HG03196 (cell line): ENCODE measurements around the gene FAM193B.
"Not testable (repeated sequence)": the region's sequence is repeated elsewhere in the genome, so short reads cannot be mapped to it uniquely, and the experiment has no call there.

ENCODE experiments used
- ATAC-seq: cut with Tn5 transposase; IDR thresholded peaks from one replicate; pipeline ENCODE4 v1.9.1; 2021; ENCODE audit not compliant: unreplicated experiment

Gene FAM193B

DNA sequence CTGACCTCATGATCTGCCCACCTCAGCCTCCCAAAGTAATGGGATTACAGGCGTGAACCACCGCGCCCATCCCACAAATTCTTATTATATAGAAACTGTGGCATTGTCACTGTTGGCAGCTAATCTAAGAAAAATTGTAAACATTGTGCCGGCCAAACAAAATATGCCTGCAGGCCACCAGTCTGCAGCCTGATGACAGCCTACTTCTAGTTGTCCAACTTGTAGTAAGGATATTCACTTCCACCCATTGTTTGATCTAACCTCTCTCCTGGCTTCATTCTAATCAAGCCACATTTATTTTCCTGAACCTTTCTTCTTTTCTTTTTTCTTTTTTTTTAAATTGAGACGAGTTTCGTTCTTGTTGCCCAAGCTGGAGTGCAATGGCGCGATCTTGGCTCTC lies 24.0 kb upstream of the FAM193B start:
- no peak for ATAC-seq

- ATAC-seq, result no peak
Observed at GRCh38 chr5:177576169-177576568, 21.8 kb upstream of the FAM193B start.

DNA sequence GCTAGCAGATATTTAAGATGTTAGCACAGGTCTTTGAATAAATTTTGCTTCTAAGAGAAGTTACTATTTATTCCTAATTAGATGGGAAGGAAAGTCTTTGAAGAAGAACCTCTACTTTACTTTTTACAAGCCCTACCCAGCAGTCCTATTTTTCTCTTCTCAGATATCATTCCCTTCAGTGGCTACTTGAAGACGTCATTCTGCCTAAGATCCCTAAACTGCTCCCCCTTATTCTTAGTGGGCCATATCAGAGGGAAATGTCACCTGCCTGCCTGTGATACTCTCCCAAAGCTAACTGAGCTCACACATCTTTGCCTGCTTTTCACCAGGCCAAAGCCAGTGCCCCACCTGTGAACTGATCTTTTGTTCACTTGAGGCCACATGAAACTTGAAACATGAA lies 21.1 kb upstream of the FAM193B start:
- ATAC-seq, result no peak

DNA sequence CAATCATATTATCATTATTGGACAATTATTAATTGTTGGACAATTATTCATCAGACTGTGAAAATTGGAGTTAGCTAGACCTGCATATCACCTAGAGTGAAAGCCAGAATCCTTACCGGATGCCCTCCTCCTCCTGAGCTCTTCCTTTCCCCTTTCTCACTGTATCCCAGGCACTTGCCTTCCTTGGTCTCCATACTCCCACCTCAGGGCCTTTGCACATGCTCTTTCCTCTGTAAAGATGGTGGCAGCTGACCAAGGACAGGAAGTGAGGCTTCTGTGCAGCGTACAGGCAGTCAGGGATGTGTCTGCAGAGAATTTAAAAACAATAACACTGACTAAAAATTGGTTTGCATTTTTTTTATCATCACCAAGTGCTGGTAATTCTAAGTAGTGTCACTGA lies 15.5 kb upstream of the FAM193B start:
- ATAC-seq, result no peak

DNA sequence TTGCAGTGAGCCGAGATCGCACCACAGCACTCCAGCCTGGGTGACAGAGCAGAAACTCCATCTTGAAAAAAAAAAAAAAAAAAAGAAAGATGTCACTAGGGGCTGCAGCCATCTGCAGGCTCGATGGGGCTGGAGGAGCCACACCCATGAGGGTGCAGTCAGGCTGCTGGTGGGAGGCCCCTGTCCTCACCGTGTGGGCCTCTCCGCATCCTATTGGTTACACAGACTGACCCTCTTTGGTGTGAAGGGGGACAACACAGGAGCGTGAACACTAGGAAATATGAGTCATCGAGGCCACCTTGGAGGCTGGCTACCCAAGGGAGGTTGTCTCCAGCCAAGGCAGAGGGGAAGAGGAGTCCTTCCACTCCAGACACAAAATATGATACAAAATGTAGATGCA lies 14.0 kb upstream of the FAM193B start:
- no peak for ATAC-seq

DNA sequence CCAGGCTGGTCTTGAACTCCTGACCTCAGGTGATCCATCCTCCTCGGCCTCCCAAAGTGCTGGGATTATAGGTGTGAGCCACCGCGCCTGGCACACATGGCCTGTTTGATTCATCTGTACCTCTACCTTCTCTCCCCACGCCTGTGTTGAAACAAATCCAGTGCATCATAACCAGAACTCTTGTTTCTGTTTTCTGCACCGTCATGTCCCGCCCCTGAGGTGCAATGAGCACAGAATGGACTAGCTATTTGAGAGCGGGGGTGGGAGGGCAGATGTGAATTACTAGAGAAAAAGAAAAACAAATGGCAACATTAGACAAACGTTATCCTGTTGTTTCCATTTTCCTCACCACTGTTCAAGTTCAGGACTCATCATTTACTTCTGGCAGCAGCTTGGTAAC lies 10.7 kb upstream of the FAM193B start:
- ATAC-seq, result no peak

- not testable (repeated sequence) for ATAC-seq
Observed at GRCh38 chr5:177559446-177559941, 5.1 kb upstream of the FAM193B start.

DNA sequence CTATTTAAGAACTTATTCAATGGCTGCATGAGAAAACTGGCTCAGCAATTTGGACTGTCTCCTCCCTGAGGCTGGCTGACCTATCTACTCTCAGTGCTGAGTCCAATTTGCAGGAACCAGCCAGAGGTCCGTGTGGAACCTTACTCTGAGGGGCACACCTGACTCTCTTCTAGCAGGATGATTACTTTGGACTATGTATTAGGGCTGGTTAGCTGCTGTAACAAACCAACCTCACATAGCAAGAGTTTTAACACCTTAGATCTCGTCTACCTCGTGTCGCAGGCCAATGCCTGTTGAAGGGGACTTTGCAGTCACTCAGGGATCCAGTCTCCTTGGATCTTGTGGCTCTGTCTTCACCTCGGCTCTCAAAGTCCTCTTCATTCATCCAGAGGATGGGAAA lies 3.4 kb upstream of the FAM193B start:
- no peak for ATAC-seq

- ATAC-seq, result no peak
Observed at GRCh38 chr5:177557041-177557647, 2.8 kb upstream of the FAM193B start.

GRCh38 chr5:177555665-177556064 lies 1.3 kb upstream of the FAM193B start:
- ATAC-seq, result no peak

DNA sequence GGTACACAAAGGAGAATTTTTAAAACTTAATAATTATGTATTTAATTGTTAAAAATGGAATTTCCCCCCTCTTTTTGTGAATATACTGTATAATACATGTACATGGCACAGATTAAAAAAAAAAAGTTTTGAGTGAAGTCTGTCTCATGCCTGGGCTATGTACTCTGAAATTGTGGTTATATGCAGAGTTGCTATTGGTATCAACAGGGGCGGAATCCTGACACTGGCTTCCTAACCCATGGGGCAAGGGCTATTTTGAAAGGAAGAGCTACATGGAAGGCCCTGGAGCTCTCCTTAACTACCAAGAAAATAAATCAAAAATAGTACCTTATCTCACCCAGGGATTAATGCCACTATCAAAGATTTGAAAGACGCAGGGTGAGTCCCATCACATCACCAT lies 865 bp upstream of the FAM193B start:
- no peak for ATAC-seq

GRCh38 chr5:177553671-177554429 lies 513 bp downstream of the FAM193B start:
- peak; percentile 38 for ATAC-seq

DNA sequence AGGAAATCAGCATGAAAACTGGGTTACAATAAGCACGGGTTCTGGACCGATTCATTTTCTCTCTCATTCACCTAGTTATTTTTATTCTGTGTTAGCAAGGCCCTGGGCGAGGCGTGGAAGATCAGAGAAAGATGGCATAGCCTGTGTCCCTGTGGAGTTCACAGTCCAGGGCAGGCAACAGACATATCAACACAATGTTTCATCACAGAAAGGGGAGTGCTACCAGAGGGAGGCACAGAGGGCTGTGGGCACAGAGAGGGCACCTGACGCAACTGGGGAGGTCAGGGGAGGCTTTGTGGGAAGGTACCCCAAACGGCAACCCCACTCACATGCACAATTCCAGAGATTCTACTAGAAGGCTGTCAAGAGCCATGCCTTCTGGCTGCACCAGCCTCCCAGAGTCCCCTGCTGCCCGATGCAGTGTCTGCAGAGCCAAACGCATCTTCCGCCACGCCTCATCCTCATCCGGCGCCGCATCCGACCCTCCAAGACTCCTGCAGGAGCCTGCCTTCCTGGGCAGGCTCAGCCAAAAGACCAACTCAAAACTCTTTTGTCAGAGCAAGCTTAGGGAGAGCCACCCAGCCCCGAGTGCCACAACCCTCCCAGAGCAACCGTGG lies 1.4 kb downstream of the FAM193B start:
- ATAC-seq, result no peak

DNA sequence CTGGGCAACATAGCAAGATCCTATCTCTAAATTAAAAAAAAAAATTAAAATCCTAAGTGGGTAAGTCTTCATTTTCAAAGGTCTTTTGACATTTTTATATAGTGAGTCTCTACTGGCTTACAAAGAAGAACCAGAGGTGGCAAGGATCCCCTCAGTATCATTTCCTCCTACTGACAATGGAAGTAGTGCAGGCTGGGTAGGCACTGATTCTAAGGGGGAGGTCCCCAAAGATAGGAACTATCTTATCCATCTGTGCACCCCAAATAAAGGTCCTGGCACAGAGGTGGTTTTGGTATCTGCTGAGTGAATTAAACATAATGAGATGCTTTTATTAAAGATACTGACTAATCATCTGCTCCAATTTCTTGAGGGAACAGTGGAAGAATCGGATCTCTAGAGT lies 4.2 kb downstream of the FAM193B start:
- no peak for ATAC-seq

DNA sequence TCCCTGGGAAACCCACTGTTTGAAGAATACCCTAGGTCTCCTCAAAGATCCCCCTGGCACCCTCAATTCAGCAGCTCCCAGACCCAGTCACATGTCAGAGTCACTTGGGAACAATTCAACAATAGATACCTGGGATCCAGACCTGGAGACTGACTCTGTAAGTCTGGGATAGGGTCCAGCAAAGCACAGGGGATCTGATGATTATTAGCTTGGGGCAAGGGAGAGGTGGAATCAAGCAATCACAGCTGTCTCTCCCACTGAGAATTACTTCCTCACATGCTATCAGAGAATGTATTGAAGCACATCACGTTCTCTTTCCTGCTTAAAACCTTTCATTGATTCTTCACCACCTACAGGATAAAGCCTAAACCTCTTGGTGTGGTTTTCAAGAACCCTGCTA lies 5.9 kb downstream of the FAM193B start:
- ATAC-seq, result no peak

DNA sequence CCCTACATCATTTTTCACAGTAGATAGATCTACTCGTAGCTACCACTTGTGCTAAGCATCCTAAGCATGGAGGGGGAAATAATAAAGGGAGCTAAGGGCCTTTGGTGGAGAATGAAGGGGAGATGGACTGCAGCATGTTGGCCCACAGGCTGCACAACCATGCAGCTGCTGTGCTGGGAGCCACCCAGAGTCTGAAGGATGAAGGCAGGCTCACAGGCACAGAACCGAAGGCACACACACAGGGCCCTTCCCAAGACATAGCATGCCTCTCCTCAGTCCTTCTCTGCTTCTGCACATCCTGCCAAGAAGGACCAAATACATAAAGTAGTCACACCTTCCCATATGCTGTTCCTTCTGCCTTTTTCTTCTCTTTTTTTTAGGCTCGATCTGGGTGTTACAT lies 6.6 kb downstream of the FAM193B start:
- no peak for ATAC-seq

DNA sequence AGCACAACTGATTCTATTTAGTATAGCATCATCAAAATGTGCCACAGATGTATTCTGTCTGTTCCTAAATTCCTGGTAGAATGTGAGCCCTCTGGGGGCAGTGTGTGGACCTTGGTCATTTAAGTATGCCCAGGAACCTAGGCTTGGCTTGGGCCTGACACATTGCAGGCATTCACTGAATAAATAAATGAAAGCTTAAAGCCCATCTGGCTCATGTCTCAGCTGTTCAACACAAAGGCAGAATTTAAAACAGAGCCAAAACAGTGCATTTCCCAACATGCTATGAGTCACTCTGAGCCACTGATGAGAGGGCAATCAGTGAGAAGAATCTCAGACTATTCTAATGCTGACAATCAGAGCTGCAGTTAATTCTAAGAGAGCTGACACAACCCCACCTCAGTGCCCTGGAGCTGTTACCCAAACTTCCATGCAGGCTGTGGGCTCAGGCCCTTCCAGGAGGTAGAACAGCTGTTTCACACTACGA lies 8.1 kb downstream of the FAM193B start:
- no peak for ATAC-seq

DNA sequence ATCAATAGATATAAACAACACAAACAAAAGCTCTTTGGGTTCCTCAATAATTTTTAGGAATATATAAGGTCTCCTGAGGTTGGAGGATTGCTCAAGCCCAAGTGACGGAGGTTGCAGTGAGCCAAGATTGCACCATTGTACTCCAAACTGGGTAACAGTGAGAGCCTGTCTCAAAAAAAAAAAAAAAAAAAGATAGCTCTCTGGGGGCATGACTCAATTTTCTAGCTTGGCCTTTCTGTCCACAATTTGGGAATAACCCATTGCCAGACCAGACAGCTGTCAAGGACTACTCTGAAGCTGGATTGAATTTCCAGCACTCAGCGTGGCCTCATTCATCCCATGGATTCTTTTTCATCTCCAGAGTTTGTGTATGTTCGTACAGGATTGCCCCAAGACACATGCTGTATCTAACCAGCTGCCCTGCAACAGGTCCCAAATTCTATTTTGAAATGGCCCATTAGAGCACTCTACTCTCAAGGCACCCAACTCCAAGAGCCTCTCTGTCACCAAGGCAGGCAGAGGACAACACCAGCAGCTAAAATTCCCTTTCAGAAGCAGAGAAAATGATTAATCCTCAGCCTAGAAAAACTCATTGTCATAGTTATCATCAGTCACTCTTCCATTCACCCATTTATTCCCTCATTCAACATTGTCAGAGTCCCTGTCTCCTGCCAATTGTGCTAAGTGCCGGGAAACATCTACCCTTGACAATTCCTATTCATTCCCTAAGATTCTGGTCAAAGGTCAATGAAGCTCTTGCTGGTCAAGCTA lies 8.7 kb downstream of the FAM193B start:
- ATAC-seq, result no peak

- no peak for ATAC-seq
Observed at GRCh38 chr5:177542816-177543465, 11.4 kb downstream of the FAM193B start.

- no peak for ATAC-seq
Observed at GRCh38 chr5:177540438-177540837, 13.9 kb downstream of the FAM193B start.

DNA sequence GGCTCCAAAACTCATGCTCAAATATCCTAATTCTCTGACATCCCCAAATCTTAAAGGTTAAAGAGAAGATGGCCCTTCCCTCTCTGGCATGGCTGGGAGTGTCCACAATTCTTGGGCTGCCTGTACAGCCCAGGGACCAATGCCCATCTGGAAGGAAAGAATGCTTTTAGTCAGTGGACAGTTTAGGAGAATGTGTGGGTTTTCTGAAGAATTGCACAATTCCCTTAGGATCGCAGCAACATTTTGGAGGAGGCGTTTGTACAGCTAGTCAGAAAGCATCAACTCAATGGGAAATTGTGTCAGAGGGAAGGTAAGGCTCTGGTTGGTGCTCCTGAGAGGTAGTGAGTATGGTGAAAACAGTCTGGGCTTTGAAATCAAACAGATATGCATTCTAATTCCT lies 15.0 kb downstream of the FAM193B start:
- ATAC-seq, result no peak
